ENCODE measurements around the gene ELOVL5. TPM values are rescaled to one million over a fixed set of nuclear protein-coding genes. Genes with fewer than 3 reads are reported as not detected.

ELOVL5 gene
- total RNA-seq, 3 donors from 2014 or later: 11.5 to 60.6 (median 27.5) TPM

DNA sequence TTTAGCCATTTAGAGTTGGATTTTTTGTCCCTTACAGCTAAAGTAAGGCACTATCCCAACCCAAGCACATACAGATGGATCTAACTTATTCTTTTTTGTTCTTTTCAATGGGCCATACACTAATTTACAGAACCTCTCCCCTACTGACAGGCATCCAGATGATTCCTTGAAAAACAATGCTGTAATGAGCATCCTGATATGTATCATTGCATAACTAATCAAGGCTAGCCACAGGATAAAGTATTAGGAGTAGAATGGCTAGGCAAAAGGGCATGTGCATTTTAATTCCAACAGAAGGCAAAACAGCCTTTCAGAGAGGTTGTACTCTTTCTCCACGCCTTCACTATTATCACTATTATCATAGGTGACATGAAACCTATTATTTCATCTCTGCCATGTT lies 54.1 kb downstream of the ELOVL5 start:
- DNase-seq (no peak), ATAC-seq (no peak)
- no peaks in the 10 kb centered on the region for H3K4me1 ChIP-seq (ENCODE audit: low read depth)
- TF ChIP-seq, protein P1, sequence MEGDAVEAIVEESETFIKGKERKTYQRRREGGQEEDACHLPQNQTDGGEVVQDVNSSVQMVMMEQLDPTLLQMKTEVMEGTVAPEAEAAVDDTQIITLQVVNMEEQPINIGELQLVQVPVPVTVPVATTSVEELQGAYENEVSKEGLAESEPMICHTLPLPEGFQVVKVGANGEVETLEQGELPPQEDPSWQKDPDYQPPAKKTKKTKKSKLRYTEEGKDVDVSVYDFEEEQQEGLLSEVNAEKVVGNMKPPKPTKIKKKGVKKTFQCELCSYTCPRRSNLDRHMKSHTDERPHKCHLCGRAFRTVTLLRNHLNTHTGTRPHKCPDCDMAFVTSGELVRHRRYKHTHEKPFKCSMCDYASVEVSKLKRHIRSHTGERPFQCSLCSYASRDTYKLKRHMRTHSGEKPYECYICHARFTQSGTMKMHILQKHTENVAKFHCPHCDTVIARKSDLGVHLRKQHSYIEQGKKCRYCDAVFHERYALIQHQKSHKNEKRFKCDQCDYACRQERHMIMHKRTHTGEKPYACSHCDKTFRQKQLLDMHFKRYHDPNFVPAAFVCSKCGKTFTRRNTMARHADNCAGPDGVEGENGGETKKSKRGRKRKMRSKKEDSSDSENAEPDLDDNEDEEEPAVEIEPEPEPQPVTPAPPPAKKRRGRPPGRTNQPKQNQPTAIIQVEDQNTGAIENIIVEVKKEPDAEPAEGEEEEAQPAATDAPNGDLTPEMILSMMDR (IDR thresholded peaks at IDR 0.05): no peak
- H3K36me3 ChIP-seq (ENCODE audit: low read depth): no peaks in the 10 kb centered on the region
- H3K4me3 ChIP-seq: no peak overlapping the region
- intact Hi-C loops (cut with DNase I, micrococcal nuclease): no loop called here
- no peaks in the 10 kb centered on the region for H3K9me3 ChIP-seq

DNA sequence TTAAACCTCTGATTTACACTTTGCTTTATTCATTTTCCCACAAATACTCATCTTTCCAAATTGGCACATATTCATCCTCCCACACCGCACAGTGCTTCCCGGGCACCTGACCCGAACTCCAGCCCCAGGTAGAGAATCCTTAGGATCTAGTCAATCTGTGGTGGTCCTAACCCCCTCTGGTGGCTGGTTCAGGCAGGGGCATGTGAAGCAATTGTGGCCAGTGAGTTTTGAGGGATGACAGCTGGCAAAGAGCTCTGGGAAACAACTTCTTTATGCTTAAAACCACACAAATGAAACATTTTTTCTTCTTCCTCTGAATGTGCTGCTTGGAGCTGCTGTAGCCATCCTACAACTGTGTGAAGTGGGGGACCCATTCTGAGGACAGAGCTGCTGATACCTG lies 54.7 kb downstream of the ELOVL5 start:
- intact Hi-C loops (cut with DNase I, micrococcal nuclease): no loop called here
- H3K9me3 ChIP-seq: no peaks in the 10 kb centered on the region
- ATAC-seq (no peak), DNase-seq (peak in 1 of 3 donors; percentile 33)
- no peaks in the 10 kb centered on the region for H3K36me3 ChIP-seq (ENCODE audit: low read depth)
- no peaks in the 10 kb centered on the region for H3K4me1 ChIP-seq (ENCODE audit: low read depth)
- TF ChIP-seq, protein P1 (IDR thresholded peaks at IDR 0.05): peak; percentile 51
- H3K4me3 ChIP-seq: no peak overlapping the region

- no peak for DNase-seq
- TF ChIP-seq, protein P1 (IDR thresholded peaks at IDR 0.05): no peak
- intact Hi-C loops (cut with DNase I, micrococcal nuclease): no loop called here
- Histone ChIP-seq H3K4me3 (no peak overlapping the region), H3K4me1 (ENCODE audit: low read depth) (no peaks in the 10 kb centered on the region), H3K36me3 (ENCODE audit: low read depth) (no peaks in the 10 kb centered on the region), H3K9me3 (no peaks in the 10 kb centered on the region)
- ATAC-seq: no peak
Measured at GRCh38 chr6:53293691-53294090, 55.1 kb downstream of the ELOVL5 start.

GRCh38 chr6:53290537-53291510 lies 57.9 kb downstream of the ELOVL5 start:
- no peaks in the 10 kb centered on the region for H3K36me3 ChIP-seq (ENCODE audit: low read depth)
- no peak overlapping the region for H3K4me3 ChIP-seq
- ATAC-seq (peak; percentile 49), DNase-seq (no peak)
- H3K9me3 ChIP-seq: no peaks in the 10 kb centered on the region
- TF ChIP-seq, protein P1 (IDR thresholded peaks at IDR 0.05): no peak
- intact Hi-C loops (cut with DNase I, micrococcal nuclease): no loop called here
- no peaks in the 10 kb centered on the region for H3K4me1 ChIP-seq (ENCODE audit: low read depth)

DNA sequence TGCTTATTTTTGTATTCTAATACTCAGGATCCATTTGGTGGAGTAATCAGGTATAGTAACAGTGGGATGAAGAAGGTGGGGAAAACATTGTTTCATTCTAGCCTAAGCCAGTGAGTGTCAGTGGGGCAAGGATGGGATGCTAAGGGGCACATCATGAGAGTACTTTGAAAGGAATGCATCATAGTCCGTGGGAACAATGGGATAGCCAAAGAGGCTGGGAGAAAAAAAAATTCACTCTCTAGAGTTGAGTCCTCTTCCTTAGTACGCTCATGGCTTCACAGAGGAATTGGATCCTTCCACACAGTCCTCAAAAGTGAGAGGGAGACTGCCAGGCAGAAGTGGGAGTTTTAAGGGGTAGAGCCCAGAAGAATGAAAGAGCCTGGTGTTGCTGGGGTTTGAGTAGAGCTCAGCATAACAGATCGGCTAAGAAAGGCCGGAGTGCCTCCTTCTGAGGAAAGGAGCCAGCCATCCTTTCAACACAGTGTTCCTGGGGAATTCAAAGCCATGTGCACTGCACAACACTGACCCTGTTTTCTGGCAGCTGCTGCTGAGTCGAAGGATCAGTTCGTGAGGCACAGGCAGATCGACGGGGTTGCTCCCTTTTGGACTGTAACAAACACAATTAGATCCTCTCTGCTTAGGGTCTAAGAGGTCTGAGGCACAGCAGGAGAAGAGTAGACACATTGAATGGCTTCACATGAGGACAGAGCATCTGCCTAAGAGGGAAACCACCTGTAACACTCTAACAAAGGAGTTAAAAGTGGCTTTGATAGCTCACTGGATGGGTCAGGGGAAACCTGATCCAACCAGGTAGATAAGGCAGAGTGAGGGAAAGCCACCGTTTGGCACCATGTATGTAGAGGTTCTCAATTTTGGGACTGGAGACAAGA lies 61.2 kb downstream of the ELOVL5 start:
- DNase-seq: no peak
- TF ChIP-seq, protein P1 (IDR thresholded peaks at IDR 0.05): no peak
- intact Hi-C loops (cut with DNase I, micrococcal nuclease): no loop called here

More for the DNA sequence above, 61.2 kb downstream of the ELOVL5 start:
- no peaks in the 10 kb centered on the region for H3K36me3 ChIP-seq (ENCODE audit: low read depth)
- no peaks in the 10 kb centered on the region for H3K9me3 ChIP-seq
- no peak for ATAC-seq
- no peaks in the 10 kb centered on the region for H3K4me1 ChIP-seq (ENCODE audit: low read depth)
- no peak overlapping the region for H3K4me3 ChIP-seq

Measured in mucosa of descending colon (tissue), 3 donors.